H9 (cell line): ENCODE results near the gene YY2. TPM values are rescaled to one million over a fixed set of nuclear protein-coding genes. Genes with fewer than 3 reads are reported as not detected.
"Not testable (repeated sequence)": the region's sequence is repeated elsewhere in the genome, so short reads cannot be mapped to it uniquely, and the experiment has no call there.

Experiments used
- DNase-seq: peaks from one replicate; pipeline ENCODE4 v3.0.0-alpha.2; 2017
- H2AFZ ChIP-seq: one replicate; pipeline ENCODE4 v1.6.1; 2013; ENCODE audit warnings: mild to moderate bottlenecking, low read length, control low read depth, moderate library complexity
- H2AK5ac ChIP-seq: 2 replicates; pipeline ENCODE4 v1.6.1; 2013; ENCODE audit warnings: low read length, control low read depth, mixed read lengths; ENCODE audit not compliant: insufficient read length
- H2BK120ac ChIP-seq: one replicate; pipeline ENCODE4 v1.6.1; 2013; ENCODE audit warnings: low read depth, mild to moderate bottlenecking, low read length, control low read depth, inconsistent platforms; ENCODE audit not compliant: poor library complexity, severe bottlenecking
- H2BK12ac ChIP-seq: 2 replicates; pipeline ENCODE4 v1.6.1; 2013; ENCODE audit warnings: low read length, control low read depth, mixed read lengths, low read depth; ENCODE audit not compliant: insufficient read length
- H2BK15ac ChIP-seq: 2 replicates; pipeline ENCODE4 v1.6.1; 2013; ENCODE audit warnings: low read depth, low read length, control low read depth
- H2BK20ac ChIP-seq: one replicate; pipeline ENCODE4 v1.6.1; 2013; ENCODE audit warnings: low read depth, mild to moderate bottlenecking, low read length, control low read depth, inconsistent platforms; ENCODE audit not compliant: poor library complexity, severe bottlenecking
- H2BK5ac ChIP-seq: 2 replicates; pipeline ENCODE4 v1.6.1; 2013; ENCODE audit warnings: low read length, control low read depth, mixed read lengths; ENCODE audit not compliant: insufficient read length
- H3K14ac ChIP-seq: 2 replicates; pipeline ENCODE4 v1.6.1; 2013; ENCODE audit warnings: low read length, control low read depth; ENCODE audit not compliant: insufficient read depth
- H3K18ac ChIP-seq: 2 replicates; pipeline ENCODE4 v1.6.1; 2013; ENCODE audit warnings: low read depth, mild to moderate bottlenecking, mixed read lengths, low read length, control low read depth; ENCODE audit not compliant: insufficient read length
- H3K23ac ChIP-seq: 2 replicates; pipeline ENCODE4 v1.6.1; 2013; ENCODE audit warnings: low read length, control low read depth, mixed read lengths, low read depth; ENCODE audit not compliant: insufficient read length
- H3K23me2 ChIP-seq: 2 replicates; pipeline ENCODE4 v1.6.1; 2013; ENCODE audit warnings: low read depth, mild to moderate bottlenecking, mixed read lengths, low read length, control low read depth; ENCODE audit not compliant: insufficient read length, poor library complexity, severe bottlenecking
- H3K27ac ChIP-seq: 2 replicates; pipeline ENCODE4 v1.5.1; 2013; ENCODE audit warnings: low read length, control low read depth, mixed read lengths, low read depth; ENCODE audit not compliant: insufficient read length
- H3K27me3 ChIP-seq: 2 replicates; pipeline ENCODE4 v1.6.1; 2013; ENCODE audit warnings: low read length, control low read depth, inconsistent platforms; ENCODE audit not compliant: insufficient read depth
- H3K4ac ChIP-seq: 2 replicates; pipeline ENCODE4 v1.6.1; 2013; ENCODE audit warnings: low read depth, mild to moderate bottlenecking, control low read depth, inconsistent platforms, low read length, moderate library complexity
- H3K4me1 ChIP-seq: 2 replicates; pipeline ENCODE4 v1.6.1; 2013; ENCODE audit warnings: low read length, control low read depth, inconsistent platforms; ENCODE audit not compliant: insufficient read depth
- H3K4me2 ChIP-seq: 2 replicates; pipeline ENCODE4 v1.6.1; 2013; ENCODE audit warnings: low read length, control low read depth, mixed read lengths; ENCODE audit not compliant: insufficient read length, insufficient read depth
- H3K56ac ChIP-seq: 2 replicates; pipeline ENCODE4 v1.6.1; 2013; ENCODE audit warnings: low read depth, mild to moderate bottlenecking, mixed read lengths, low read length, control low read depth; ENCODE audit not compliant: insufficient read length
- H3K79me1 ChIP-seq: 2 replicates; pipeline ENCODE4 v1.6.1; 2013; ENCODE audit warnings: low read depth, mild to moderate bottlenecking, moderate library complexity, low read length, control low read depth, inconsistent platforms; ENCODE audit not compliant: insufficient read depth, poor library complexity, severe bottlenecking
- H3K79me2 ChIP-seq: 2 replicates; pipeline ENCODE4 v1.6.1; 2013; ENCODE audit warnings: low read length, control low read depth, inconsistent platforms; ENCODE audit not compliant: insufficient read depth
- H3K9ac ChIP-seq: 2 replicates; pipeline ENCODE4 v1.6.1; 2013; ENCODE audit warnings: low read length, control low read depth, mixed read lengths; ENCODE audit not compliant: insufficient read length; ENCODE audit errors: extremely low read depth
- H3K9me3 ChIP-seq: one replicate; pipeline ENCODE4 v1.6.1; 2013; ENCODE audit warnings: low read depth, low read length, inconsistent platforms; ENCODE audit not compliant: control insufficient read depth
- H3T11ph ChIP-seq: one replicate; pipeline ENCODE4 v1.6.1; 2013; ENCODE audit warnings: mild to moderate bottlenecking, low read length, control low read depth, inconsistent platforms
- H4K20me1 ChIP-seq: one replicate; pipeline ENCODE4 v1.6.1; 2013; ENCODE audit not compliant: control insufficient read depth, insufficient read length, insufficient read depth
- H4K5ac ChIP-seq: 2 replicates; pipeline ENCODE4 v1.6.1; 2013; ENCODE audit warnings: low read depth, mild to moderate bottlenecking, mixed read lengths, low read length, control low read depth; ENCODE audit not compliant: insufficient read length
- H4K8ac ChIP-seq: replicated peaks from 2 replicates; pipeline ENCODE4 v1.6.1; 2013; ENCODE audit warnings: low read length, control low read depth, mixed read lengths, low read depth; ENCODE audit not compliant: insufficient read length
- H4K91ac ChIP-seq: 2 replicates; pipeline ENCODE4 v1.6.1; 2013; ENCODE audit warnings: low read depth, mild to moderate bottlenecking, moderate library complexity, mixed read lengths, low read length, control low read depth; ENCODE audit not compliant: insufficient read length
- H3K27ac Mint-ChIP-seq, 3 experiments: 2 replicates in 2 of 3; 3 replicates in 1 of 3; pipeline ENCODE4 v1.8.0; 2020 to 2021; ENCODE audit warnings: mixed read lengths in 3 of 3, mild to moderate bottlenecking in 1 of 3, moderate library complexity in 1 of 3
- H3K27me3 Mint-ChIP-seq: 2 replicates; pipeline ENCODE4 v1.8.0; 2021; ENCODE audit warnings: low read depth, mild to moderate bottlenecking, moderate library complexity, mixed read lengths
- H3K36me3 Mint-ChIP-seq, 3 experiments: 2 replicates in 2 of 3; 3 replicates in 1 of 3; pipeline ENCODE4 v1.8.0; 2020 to 2021; ENCODE audit warnings: low read depth in 3 of 3, mixed read lengths in 3 of 3; ENCODE audit not compliant: insufficient read depth in 1 of 3
- H3K4me1 Mint-ChIP-seq, 2 experiments: 2 replicates each; pipeline ENCODE4 v1.8.0; 2020; ENCODE audit warnings: mixed read lengths in 2 of 2
- H3K4me3 Mint-ChIP-seq, 2 experiments: 2 replicates in 1 of 2; 3 replicates in 1 of 2; pipeline ENCODE4 v1.8.0; 2020 to 2021; ENCODE audit warnings: mild to moderate bottlenecking in 2 of 2, mixed read lengths in 2 of 2, moderate library complexity in 1 of 2
- H3K9me3 Mint-ChIP-seq, 2 experiments: 2 replicates in 1 of 2; 3 replicates in 1 of 2; pipeline ENCODE4 v1.8.0; 2020; ENCODE audit warnings: mild to moderate bottlenecking in 2 of 2, mixed read lengths in 2 of 2, moderate library complexity in 1 of 2
- CTCF ChIP-seq: fragments of 200-600 bp; sonication (generic); conservative IDR thresholded peaks from 3 replicates; pipeline ENCODE4 v1.8.0; 2021; ENCODE audit warnings: antibody characterized with exemption, mild to moderate bottlenecking
- WGBS: extraction: QIAGEN DNeasy Blood & Tissue Kit; methylation state at CpG from one replicate; pipeline ENCODE4 v1.1.7; 2013; ENCODE audit warnings: missing lambda C conversion rate, low lambda C conversion rate, mixed read lengths; ENCODE audit not compliant: insufficient read length; ENCODE audit errors: extremely low coverage; 5-methylcytosine and 5-hydroxymethylcytosine counted together
- total RNA-seq: library from RNA; stranded (reverse); gene quantifications from 2 replicates; pipeline ENCODE4 v1.2.1, GENCODE V29; 2021

Gene YY2
- total RNA-seq, 1 experiment from 2014 or later = 1.8 TPM

DNA sequence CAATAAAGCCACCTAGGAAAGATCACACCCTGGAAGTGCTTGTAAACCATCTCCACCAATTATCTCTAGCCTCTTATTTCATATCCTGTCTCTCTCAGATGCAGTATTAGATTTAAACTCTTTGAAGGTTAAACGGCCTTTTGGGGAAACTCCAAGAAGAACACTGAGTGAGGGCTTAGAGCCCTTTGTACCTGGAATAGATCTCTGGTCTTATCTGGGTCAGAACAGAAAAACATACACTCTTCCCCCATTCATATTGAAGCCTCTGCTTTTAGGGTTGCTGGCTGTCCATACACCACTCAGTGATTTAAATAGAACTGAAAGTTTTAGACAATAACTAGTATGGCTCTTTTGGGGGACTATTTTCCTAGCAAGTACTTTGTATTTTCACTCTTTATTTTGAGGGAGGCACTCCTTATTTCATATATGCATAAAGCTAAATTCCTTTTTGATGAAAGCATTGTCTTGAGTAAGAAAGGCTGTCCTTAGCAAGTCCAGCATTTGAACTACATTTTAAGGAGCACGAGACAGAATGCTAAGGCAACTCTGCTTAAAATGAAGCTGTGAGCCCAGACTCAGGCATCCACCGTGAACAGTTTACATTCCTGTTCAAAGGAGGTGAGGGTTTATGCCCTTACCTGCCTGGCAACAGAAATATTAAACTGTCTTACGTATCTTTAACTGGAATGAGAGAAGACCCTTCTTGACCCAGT, 17.4 kb downstream of the YY2 start:
- no peak overlapping the region for H2BK20ac ChIP-seq
- H2AFZ ChIP-seq = no peak overlapping the region
- H2BK12ac ChIP-seq = no peak overlapping the region
- H3K9me3 ChIP-seq = no peaks in the 10 kb centered on the region
- H3K79me1 ChIP-seq = no peaks in the 10 kb centered on the region
- H3K27me3 Mint-ChIP-seq = no peaks in the 10 kb centered on the region
- no peaks in the 10 kb centered on the region for H3K79me2 ChIP-seq
- no peak overlapping the region for H4K91ac ChIP-seq
- no peak overlapping the region for H3K4me3 Mint-ChIP-seq
- no peak overlapping the region for H3K4me2 ChIP-seq
- no peak overlapping the region for H3T11ph ChIP-seq
- H2BK15ac ChIP-seq = no peak overlapping the region
- H3K4me1 ChIP-seq = no peaks in the 10 kb centered on the region
- no peak overlapping the region for H3K18ac ChIP-seq
- H4K20me1 ChIP-seq = no peaks in the 10 kb centered on the region
- H3K27ac ChIP-seq = no peak overlapping the region
- H3K9ac ChIP-seq = no peak overlapping the region
- no peaks in the 10 kb centered on the region for H3K36me3 Mint-ChIP-seq
- peaks cover 0 to 11% of the 10 kb centered on the region in 2 experiments; a peak in 2 of 5 replicates for H3K9me3 Mint-ChIP-seq
- DNase-seq = no peak
- no peak for TF ChIP-seq CTCF
- no peaks in the 10 kb centered on the region for H3K4me1 Mint-ChIP-seq
- H4K8ac ChIP-seq = no peak overlapping the region
- H3K14ac ChIP-seq = no peak overlapping the region
- no CpG with 5 or more reads among the region's 4 CpGs for WGBS
- H3K23me2 ChIP-seq = no peaks in the 10 kb centered on the region
- H3K23ac ChIP-seq = no peak overlapping the region
- H2BK5ac ChIP-seq = no peak overlapping the region
- no peak overlapping the region for H2BK120ac ChIP-seq
- H3K4ac ChIP-seq = no peak overlapping the region
- no peak overlapping the region for H3K56ac ChIP-seq
- H3K27ac Mint-ChIP-seq = no peak overlapping the region
- no peaks in the 10 kb centered on the region for H3K27me3 ChIP-seq
- H2AK5ac ChIP-seq = no peak overlapping the region
- H4K5ac ChIP-seq = no peak overlapping the region

- no CpG with 5 or more reads among the region's 3 CpGs for WGBS
- not testable (repeated sequence) for H3K4me1 ChIP-seq, H3K27ac Mint-ChIP-seq, H3K27ac ChIP-seq, H3K4me3 Mint-ChIP-seq, H4K91ac ChIP-seq, H3K56ac ChIP-seq, H3K79me1 ChIP-seq, H3K18ac ChIP-seq, H2BK20ac ChIP-seq, H3K23ac ChIP-seq, H4K8ac ChIP-seq, H3K23me2 ChIP-seq, DNase-seq, H3T11ph ChIP-seq, H3K9ac ChIP-seq, H4K5ac ChIP-seq, H2AFZ ChIP-seq, H2BK5ac ChIP-seq, H2BK15ac ChIP-seq, H3K4me2 ChIP-seq, H2BK12ac ChIP-seq, H2BK120ac ChIP-seq, H3K4ac ChIP-seq, H4K20me1 ChIP-seq, H3K27me3 Mint-ChIP-seq, H3K9me3 ChIP-seq, H3K79me2 ChIP-seq, H3K27me3 ChIP-seq, H3K4me1 Mint-ChIP-seq, H3K14ac ChIP-seq, H2AK5ac ChIP-seq, H3K36me3 Mint-ChIP-seq
- peaks cover 0 to 14% of the 10 kb centered on the region in 2 experiments; a peak in 2 of 5 replicates for H3K9me3 Mint-ChIP-seq
These were observed 18.4 kb downstream of the YY2 start for GRCh38 chrX:21874182-21874581.
